SJCRH30 (cell line): Measurements from ENCODE around the gene AAK1. TPM values are rescaled to one million over a fixed set of nuclear protein-coding genes. Genes with fewer than 3 reads are reported as not detected.

Experiments used
- DNase-seq, 2 experiments: peaks; one replicate each; pipeline ENCODE4 v3.0.0-alpha.2; 2015 to 2020
- H3K27ac ChIP-seq: fragments of 250-450 bp; sonication (Bioruptor Pico); 2 replicates; pipeline ENCODE4 v1.5.1; 2020; ENCODE audit warnings: mild to moderate bottlenecking, moderate library complexity
- H3K27me3 ChIP-seq: fragments of 250-450 bp; sonication (Bioruptor Pico); 2 replicates; pipeline ENCODE4 v1.5.1; 2020; ENCODE audit warnings: mild to moderate bottlenecking, moderate library complexity
- H3K36me3 ChIP-seq: fragments of 250-450 bp; sonication (Bioruptor Pico); 2 replicates; pipeline ENCODE4 v1.5.1; 2020; ENCODE audit warnings: mild to moderate bottlenecking, moderate library complexity
- H3K4me1 ChIP-seq: fragments of 250-450 bp; sonication (Bioruptor Pico); 2 replicates; pipeline ENCODE4 v1.5.1; 2020; ENCODE audit warnings: mild to moderate bottlenecking, moderate library complexity
- H3K4me3 ChIP-seq: fragments of 250-450 bp; sonication (Bioruptor Pico); 2 replicates; pipeline ENCODE4 v1.5.1; 2020; ENCODE audit warnings: mild to moderate bottlenecking, moderate library complexity
- H3K9me3 ChIP-seq: fragments of 250-450 bp; sonication (Bioruptor Pico); replicated peaks from 2 replicates; pipeline ENCODE4 v1.5.1; 2020; ENCODE audit warnings: mild to moderate bottlenecking, moderate library complexity
- total RNA-seq: library from RNA; depleted of rRNA; stranded (reverse); fragments of >200 nt; shearing (Covaris generic); gene quantifications from 2 replicates; pipeline ENCODE4 v1.2.3, GENCODE V29; 2014

The AAK1 gene
- total RNA-seq, 1 experiment from 2014 or later = 34.8 TPM

- Histone ChIP-seq H3K4me1 (no peaks in the 10 kb centered on the region), H3K4me3 (no peak overlapping the region), H3K27me3 (no peaks in the 10 kb centered on the region), H3K36me3 (no peaks in the 10 kb centered on the region; the same call in 1 of the 2 replicates), H3K9me3 (peaks cover 8% of the 10 kb centered on the region), H3K27ac (no peak overlapping the region)
- DNase-seq = no peak
Observed at GRCh38 chr2:69549421-69549820, 94.1 kb downstream of the AAK1 start.

GRCh38 chr2:69547984-69548715 lies 95.4 kb downstream of the AAK1 start:
- H3K4me3 ChIP-seq = no peak overlapping the region
- no peak for DNase-seq
- H3K36me3 ChIP-seq = no peaks in the 10 kb centered on the region; the same call in 1 of the 2 replicates
- no peak overlapping the region for H3K27ac ChIP-seq
- H3K27me3 ChIP-seq = no peaks in the 10 kb centered on the region
- peaks cover 8% of the 10 kb centered on the region for H3K9me3 ChIP-seq
- H3K4me1 ChIP-seq = no peaks in the 10 kb centered on the region

GRCh38 chr2:69546646-69547045 lies 96.9 kb downstream of the AAK1 start:
- no peak for DNase-seq
- H3K4me3 ChIP-seq = no peak overlapping the region
- peaks cover 7% of the 10 kb centered on the region for H3K36me3 ChIP-seq
- H3K27ac ChIP-seq = no peak overlapping the region
- H3K4me1 ChIP-seq = no peaks in the 10 kb centered on the region
- peaks cover 8% of the 10 kb centered on the region for H3K9me3 ChIP-seq
- no peaks in the 10 kb centered on the region for H3K27me3 ChIP-seq

- no peak overlapping the region for H3K27ac ChIP-seq
- no peaks in the 10 kb centered on the region for H3K4me1 ChIP-seq
- DNase-seq = no peak
- H3K36me3 ChIP-seq = peaks cover 15% of the 10 kb centered on the region
- H3K27me3 ChIP-seq = no peaks in the 10 kb centered on the region
- H3K9me3 ChIP-seq = peaks cover 12% of the 10 kb centered on the region
- no peak overlapping the region for H3K4me3 ChIP-seq
Observed at GRCh38 chr2:69545477-69545932, 98.0 kb downstream of the AAK1 start.

- Histone ChIP-seq H3K27ac (no peak overlapping the region), H3K4me1 (no peaks in the 10 kb centered on the region), H3K27me3 (no peaks in the 10 kb centered on the region), H3K4me3 (no peak overlapping the region), H3K36me3 (peaks cover 15% of the 10 kb centered on the region), H3K9me3 (peaks cover 12% of the 10 kb centered on the region)
- no peak for DNase-seq
Observed at GRCh38 chr2:69544951-69545350, 98.6 kb downstream of the AAK1 start.

GRCh38 chr2:69539549-69539908 lies 104.0 kb downstream of the AAK1 start:
- DNase-seq = no peak
- Histone ChIP-seq H3K4me3 (no peak overlapping the region), H3K36me3 (peaks cover 15% of the 10 kb centered on the region; the same call in 1 of the 2 replicates), H3K9me3 (0 out of 2 replicates have a peak, but pooled peaks cover 4% of the 10 kb centered on the region), H3K4me1 (no peaks in the 10 kb centered on the region), H3K27ac (no peak overlapping the region), H3K27me3 (no peaks in the 10 kb centered on the region)

- Histone ChIP-seq H3K36me3 (peaks cover 15% of the 10 kb centered on the region; the same call in 1 of the 2 replicates), H3K4me1 (no peaks in the 10 kb centered on the region), H3K4me3 (no peak overlapping the region), H3K27ac (no peak overlapping the region), H3K27me3 (no peaks in the 10 kb centered on the region), H3K9me3 (0 out of 2 replicates have a peak, but pooled peaks cover 4% of the 10 kb centered on the region)
- no peak for DNase-seq
Observed at GRCh38 chr2:69538872-69539548, 104.5 kb downstream of the AAK1 start.

GRCh38 chr2:69538249-69538648 lies 105.3 kb downstream of the AAK1 start:
- H3K4me3 ChIP-seq = no peak overlapping the region
- no peaks in the 10 kb centered on the region for H3K4me1 ChIP-seq
- H3K9me3 ChIP-seq = 0 out of 2 replicates have a peak, but pooled peaks cover 4% of the 10 kb centered on the region
- peaks cover 15% of the 10 kb centered on the region; the same call in 1 of the 2 replicates for H3K36me3 ChIP-seq
- no peak overlapping the region for H3K27ac ChIP-seq
- H3K27me3 ChIP-seq = no peaks in the 10 kb centered on the region
- DNase-seq = no peak

- no peak overlapping the region for H3K4me3 ChIP-seq
- no peaks in the 10 kb centered on the region for H3K4me1 ChIP-seq
- 0 out of 2 replicates have a peak, but pooled peaks cover 12% of the 10 kb centered on the region for H3K36me3 ChIP-seq
- no peak overlapping the region for H3K27ac ChIP-seq
- no peak for DNase-seq
- H3K9me3 ChIP-seq = 0 out of 2 replicates have a peak, but pooled peaks cover 3% of the 10 kb centered on the region
- H3K27me3 ChIP-seq = no peaks in the 10 kb centered on the region
Observed at GRCh38 chr2:69535817-69536241, 107.7 kb downstream of the AAK1 start.

GRCh38 chr2:69531186-69531585 lies 112.4 kb downstream of the AAK1 start:
- DNase-seq = no peak
- peaks cover 22% of the 10 kb centered on the region for H3K36me3 ChIP-seq
- H3K27me3 ChIP-seq = no peaks in the 10 kb centered on the region

GRCh38 chr2:69529480-69529879 lies 114.1 kb downstream of the AAK1 start:
- Histone ChIP-seq H3K27me3 (no peaks in the 10 kb centered on the region), H3K9me3 (peaks cover 3% of the 10 kb centered on the region; the same call in 1 of the 2 replicates), H3K4me1 (no peaks in the 10 kb centered on the region), H3K27ac (no peak overlapping the region), H3K36me3 (peaks cover 35% of the 10 kb centered on the region), H3K4me3 (no peak overlapping the region)
- no peak for DNase-seq

More at GRCh38 chr2:69531186-69531585, 112.4 kb downstream of the AAK1 start:
- Histone ChIP-seq H3K9me3 (peaks cover 3% of the 10 kb centered on the region; the same call in 1 of the 2 replicates), H3K4me1 (no peaks in the 10 kb centered on the region), H3K4me3 (no peak overlapping the region), H3K27ac (no peak overlapping the region)

GRCh38 chr2:69525261-69525660 lies 118.3 kb downstream of the AAK1 start:
- H3K27ac ChIP-seq = no peak overlapping the region
- H3K36me3 ChIP-seq = peaks cover 32% of the 10 kb centered on the region
- DNase-seq = no peak
- no peaks in the 10 kb centered on the region for H3K4me1 ChIP-seq
- peaks cover 3% of the 10 kb centered on the region; the same call in 1 of the 2 replicates for H3K9me3 ChIP-seq
- H3K4me3 ChIP-seq = no peak overlapping the region
- H3K27me3 ChIP-seq = no peaks in the 10 kb centered on the region

- peaks cover 3% of the 10 kb centered on the region; the same call in 1 of the 2 replicates for H3K9me3 ChIP-seq
- H3K4me3 ChIP-seq = no peak overlapping the region
- no peaks in the 10 kb centered on the region for H3K27me3 ChIP-seq
- no peak for DNase-seq
- no peaks in the 10 kb centered on the region for H3K4me1 ChIP-seq
- H3K27ac ChIP-seq = no peak overlapping the region
- H3K36me3 ChIP-seq = peaks cover 29% of the 10 kb centered on the region
Observed at GRCh38 chr2:69524799-69525198, 118.7 kb downstream of the AAK1 start.

- H3K4me3 ChIP-seq = no peak overlapping the region
- H3K9me3 ChIP-seq = no peaks in the 10 kb centered on the region
- peaks cover 29% of the 10 kb centered on the region for H3K36me3 ChIP-seq
- no peaks in the 10 kb centered on the region for H3K4me1 ChIP-seq
- no peaks in the 10 kb centered on the region for H3K27me3 ChIP-seq
- H3K27ac ChIP-seq = no peak overlapping the region
- DNase-seq = no peak
Observed at GRCh38 chr2:69521747-69522146, 121.8 kb downstream of the AAK1 start.

GRCh38 chr2:69518841-69519240 lies 124.7 kb downstream of the AAK1 start:
- no peak for DNase-seq
- Histone ChIP-seq H3K27me3 (no peaks in the 10 kb centered on the region), H3K9me3 (no peaks in the 10 kb centered on the region), H3K4me1 (peaks cover 10% of the 10 kb centered on the region), H3K4me3 (no peak overlapping the region), H3K27ac (no peak overlapping the region), H3K36me3 (peaks cover 11% of the 10 kb centered on the region)
